ENCODE results near the gene UGT3A2. TPM values are rescaled to one million over a fixed set of nuclear protein-coding genes. Genes with fewer than 3 reads are reported as not detected.

Gene UGT3A2
- total and polyA plus RNA-seq, 3 experiments from 2014 or later: 1.1 TPM; not detected in 2

DNA sequence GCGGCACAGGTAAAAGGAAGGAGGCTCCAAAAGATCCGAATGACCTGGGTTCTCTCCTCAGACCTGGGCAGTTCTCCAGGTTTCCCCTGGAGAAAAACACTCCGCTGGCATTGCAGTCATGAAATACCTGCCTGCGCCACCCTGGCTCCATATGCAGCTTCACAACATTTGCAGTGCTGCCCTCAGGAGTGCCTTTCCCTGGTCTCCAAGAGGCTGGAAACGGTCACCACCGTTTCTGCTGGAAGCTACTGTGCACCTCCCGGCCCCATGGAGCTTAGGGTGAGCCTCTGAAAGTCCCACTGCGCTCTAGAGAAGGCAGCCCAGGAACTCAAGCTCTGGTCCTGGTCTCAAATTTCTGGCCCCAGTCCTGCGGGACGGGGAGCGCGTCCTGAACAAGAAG is 76.2 kb downstream of the UGT3A2 start:
- Histone ChIP-seq H3K4me3 (ENCODE audit: low read length) (no peak overlapping the region), H3K27me3 (ENCODE audit: insufficient read depth, low read length, poor library complexity, severe bottlenecking) (no peaks in the 10 kb centered on the region), H3K9me3 (ENCODE audit: low read length) (no peaks in the 10 kb centered on the region), H3K36me3 (ENCODE audit: insufficient read depth, low read length) (no peaks in the 10 kb centered on the region), H3K27ac (ENCODE audit: low read depth, low read length) (no peak overlapping the region), H3K4me1 (ENCODE audit: insufficient read depth, low read length) (no peaks in the 10 kb centered on the region)
- no peaks in the 10 kb centered on the region for H3K36me3 Mint-ChIP-seq
- peaks cover 11 to 56% of the 10 kb centered on the region in 2 donors for H3K27me3 Mint-ChIP-seq
- no peaks in the 10 kb centered on the region for H3K4me1 Mint-ChIP-seq
- H3K9me3 Mint-ChIP-seq: no peaks in the 10 kb centered on the region
- no peak for DNase-seq
- no peak overlapping the region for H3K4me3 Mint-ChIP-seq
- CTCF ChIA-PET: no interaction called here
- POLR2A ChIA-PET: no interaction called here
- H3K27ac Mint-ChIP-seq: no peak overlapping the region

GRCh38 chr5:35988529-35988928 is 78.2 kb downstream of the UGT3A2 start:
- Histone ChIP-seq H3K36me3 (ENCODE audit: insufficient read depth, low read length) (no peaks in the 10 kb centered on the region), H3K27me3 (ENCODE audit: insufficient read depth, low read length, poor library complexity, severe bottlenecking) (no peaks in the 10 kb centered on the region), H3K4me3 (ENCODE audit: low read length) (no peak overlapping the region), H3K4me1 (ENCODE audit: insufficient read depth, low read length) (no peaks in the 10 kb centered on the region), H3K9me3 (ENCODE audit: low read length) (no peaks in the 10 kb centered on the region), H3K27ac (ENCODE audit: low read depth, low read length) (no peak overlapping the region)
- no peak for DNase-seq
- Mint-ChIP-seq H3K36me3 (peaks cover 0 to 4% (median 0%) of the 10 kb centered on the region in 3 donors), H3K27me3 (peaks cover 11 to 43% of the 10 kb centered on the region in 2 donors), H3K4me1 (no peaks in the 10 kb centered on the region), H3K27ac (no peak overlapping the region), H3K4me3 (no peak overlapping the region), H3K9me3 (peaks cover 0 to under 1% (median 0%) of the 10 kb centered on the region in 5 donors)
- ChIA-PET CTCF (no interaction called here), POLR2A (no interaction called here)

GRCh38 chr5:35987776-35988175 is 78.9 kb downstream of the UGT3A2 start:
- H3K4me1 Mint-ChIP-seq: no peaks in the 10 kb centered on the region
- no peak overlapping the region for H3K27ac ChIP-seq (ENCODE audit: low read depth, low read length)
- ChIA-PET POLR2A (no interaction called here), CTCF (no interaction called here)
- no peak overlapping the region for H3K4me3 Mint-ChIP-seq
- H3K27me3 Mint-ChIP-seq: peaks cover 11 to 38% of the 10 kb centered on the region in 2 donors
- H3K27me3 ChIP-seq (ENCODE audit: insufficient read depth, low read length, poor library complexity, severe bottlenecking): no peaks in the 10 kb centered on the region
- H3K36me3 Mint-ChIP-seq: peaks cover 0 to 9% (median 0%) of the 10 kb centered on the region in 3 donors
- DNase-seq: no peak
- H3K36me3 ChIP-seq (ENCODE audit: insufficient read depth, low read length): no peaks in the 10 kb centered on the region
- no peaks in the 10 kb centered on the region for H3K9me3 ChIP-seq (ENCODE audit: low read length)
- H3K4me3 ChIP-seq (ENCODE audit: low read length): no peak overlapping the region
- peaks cover 0 to 5% (median 4%) of the 10 kb centered on the region in 5 donors for H3K9me3 Mint-ChIP-seq
- H3K4me1 ChIP-seq (ENCODE audit: insufficient read depth, low read length): no peaks in the 10 kb centered on the region
- no peak overlapping the region for H3K27ac Mint-ChIP-seq

Other genes with a start within 250 kb of the UGT3A2 start
- 100 to 1,000 TPM; 272 to 289 TPM for gene IL7R, start 210.0 kb downstream of the UGT3A2 start, total RNA-seq
- gene IL7R, start 210.0 kb downstream of the UGT3A2 start, polyA plus RNA-seq: 761 TPM
- under 1 TPM; 0.40 to 0.59 TPM for gene CAPSL, start 128.3 kb downstream of the UGT3A2 start, total RNA-seq
- gene CAPSL, start 128.3 kb downstream of the UGT3A2 start, polyA plus RNA-seq: not detected
- not detected for gene UGT3A1, start 75.5 kb downstream of the UGT3A2 start, total RNA-seq
- gene UGT3A1, start 75.5 kb downstream of the UGT3A2 start, polyA plus RNA-seq: not detected
- gene LMBRD2, start 85.0 kb upstream of the UGT3A2 start, total RNA-seq: 10 to 100 TPM in 1 of 2 experiments, 1 to 10 TPM in 1; 9.3 to 11.4 TPM
- 5.8 TPM for gene LMBRD2, start 85.0 kb upstream of the UGT3A2 start, polyA plus RNA-seq
- gene SKP2, start 85.2 kb upstream of the UGT3A2 start, total RNA-seq: 10 to 100 TPM; 52.8 to 56.4 TPM
- 15.6 TPM for gene SKP2, start 85.2 kb upstream of the UGT3A2 start, polyA plus RNA-seq
- 10 to 100 TPM; 22.7 to 24.3 TPM for gene NADK2, start 175.0 kb upstream of the UGT3A2 start, total RNA-seq
- 7.9 TPM for gene NADK2, start 175.0 kb upstream of the UGT3A2 start, polyA plus RNA-seq
- not detected for gene RANBP3L, start 235.0 kb upstream of the UGT3A2 start, total RNA-seq
- not detected for gene RANBP3L, start 235.0 kb upstream of the UGT3A2 start, polyA plus RNA-seq

Data from CD8-positive, alpha-beta memory T cell (primary cell).